H1 (cell line): Measurements from ENCODE around the gene CTNND2. TPM values are rescaled to one million over a fixed set of nuclear protein-coding genes. Genes with fewer than 3 reads are reported as not detected.

Experiments
- CTCF ChIA-PET: fragments of 300-600 bp; sonication (Branson Sonifier 250); formaldehyde crosslinking; loops from one replicate; lab custom pipeline; 2021; ENCODE audit not compliant: partially characterized antibody; lab: Charles Lee
- POLR2A ChIA-PET: fragments of 300-600 bp; sonication (Branson Sonifier 250); formaldehyde crosslinking; loops from one replicate; lab custom pipeline; 2021; ENCODE audit warnings: inconsistent platforms; ENCODE audit not compliant: partially characterized antibody; lab: Charles Lee
- DNase-seq, 2 experiments: peaks; one replicate each; pipeline versions ENCODE4 v3.0.0 to v3.0.0-alpha.2; 2010 to 2022; ENCODE audit warnings: low spot score in 2 of 2, low read depth in 1 of 2, mixed read lengths in 1 of 2
- FAIRE-seq: peaks from 2 replicates; lab custom pipeline; 2011; peaks lifted over from hg19 to GRCh38; lab: Jason Lieb, UNC
- H2AFZ ChIP-seq: 2 replicates; pipeline ENCODE4 v1.8.1; 2012; ENCODE audit warnings: low read length, inconsistent platforms
- H2AK5ac ChIP-seq: 2 replicates; pipeline ENCODE4 v1.6.1; 2013; ENCODE audit warnings: low read depth, low read length
- H2BK120ac ChIP-seq: replicated peaks from 2 replicates; pipeline ENCODE3; 2013; ENCODE audit warnings: low read depth, low read length, inconsistent platforms
- H2BK12ac ChIP-seq: 2 replicates; pipeline ENCODE4 v1.6.1; 2013; ENCODE audit warnings: low read depth, low read length
- H2BK15ac ChIP-seq: 2 replicates; pipeline ENCODE4 v1.6.1; 2013; ENCODE audit warnings: low read length
- H2BK20ac ChIP-seq: 2 replicates; pipeline ENCODE4 v1.6.1; 2013; ENCODE audit warnings: low read length
- H2BK5ac ChIP-seq: 2 replicates; pipeline ENCODE4 v1.6.1; 2013; ENCODE audit warnings: low read depth, low read length
- H3K14ac ChIP-seq: 2 replicates; pipeline ENCODE4 v1.6.1; 2013; ENCODE audit warnings: inconsistent platforms; ENCODE audit not compliant: insufficient read length
- H3K18ac ChIP-seq: 2 replicates; pipeline ENCODE4 v1.6.1; 2013; ENCODE audit warnings: low read length; ENCODE audit errors: extremely low read depth
- H3K23ac ChIP-seq: 2 replicates; pipeline ENCODE4 v1.6.1; 2013; ENCODE audit warnings: inconsistent platforms; ENCODE audit not compliant: insufficient read length
- H3K23me2 ChIP-seq: 2 replicates; pipeline ENCODE4 v1.6.1; 2013; ENCODE audit warnings: low read depth, low read length
- H3K27ac ChIP-seq: 2 replicates; pipeline ENCODE4 v1.6.1; 2011; ENCODE audit warnings: low read depth, low read length, inconsistent platforms
- H3K27me3 ChIP-seq, 4 experiments: replicated peaks in 1 of 4; 1 replicate in 1 of 4; 2 replicates in 3 of 4; pipeline versions ENCODE4 v1.6.1 to v1.8.1; 2011 to 2013; ENCODE audit warnings: low read length in 3 of 4, mild to moderate bottlenecking in 3 of 4, inconsistent platforms in 2 of 4, mixed read lengths in 2 of 4, moderate library complexity in 1 of 4; ENCODE audit not compliant: control insufficient read depth in 3 of 4, insufficient read depth in 3 of 4; ENCODE audit errors: extremely low read depth in 1 of 4
- H3K36me3 ChIP-seq, 4 experiments: 2 replicates each; pipeline versions ENCODE4 v1.6.1 to v1.8.1; 2011 to 2013; ENCODE audit warnings: mild to moderate bottlenecking in 4 of 4, low read length in 3 of 4, moderate library complexity in 2 of 4, control low read depth in 1 of 4, inconsistent platforms in 1 of 4; ENCODE audit not compliant: insufficient read depth in 4 of 4, control insufficient read depth in 2 of 4
- H3K4ac ChIP-seq: replicated peaks from 2 replicates; pipeline ENCODE3; 2013; ENCODE audit warnings: low read length, low read depth, mixed read lengths, inconsistent platforms; ENCODE audit not compliant: insufficient read length
- H3K4me1 ChIP-seq, 4 experiments: replicated peaks in 1 of 4; 1 replicate in 1 of 4; 2 replicates in 3 of 4; pipeline versions ENCODE4 v1.6.1 to v1.8.1; 2011 to 2013; ENCODE audit warnings: low read length in 3 of 4, inconsistent platforms in 2 of 4, mixed read lengths in 1 of 4; ENCODE audit not compliant: insufficient read depth in 4 of 4, control insufficient read depth in 3 of 4
- H3K4me2 ChIP-seq, 2 experiments: 2 replicates each; pipeline versions ENCODE4 v1.6.1 to v1.8.1; 2011 to 2013; ENCODE audit warnings: low read depth in 2 of 2, low read length in 2 of 2, control low read depth in 1 of 2, inconsistent platforms in 1 of 2, mild to moderate bottlenecking in 1 of 2; ENCODE audit not compliant: insufficient read depth in 1 of 2
- H3K4me3 ChIP-seq, 4 experiments: fragments of 200-600, 300-600 bp in 1 of 4; sonication (generic), shearing (Covaris generic), sonication (Bioruptor Twin) in 1 of 4; 2 replicates each; pipeline versions ENCODE4 v1.5.1 to v1.8.1; 2011 to 2016; ENCODE audit warnings: low read length in 4 of 4, low read depth in 3 of 4, control low read depth in 2 of 4, inconsistent platforms in 2 of 4, mild to moderate bottlenecking in 2 of 4, mixed read lengths in 1 of 4, moderate library complexity in 1 of 4; ENCODE audit not compliant: insufficient read depth in 2 of 4; ENCODE audit errors: extremely low read depth in 1 of 4
- H3K56ac ChIP-seq: replicated peaks from 2 replicates; pipeline ENCODE3; 2013; ENCODE audit warnings: low read depth, mild to moderate bottlenecking, mixed read lengths, low read length, inconsistent platforms; ENCODE audit not compliant: insufficient read length
- H3K79me1 ChIP-seq: 2 replicates; pipeline ENCODE4 v1.6.1; 2013; ENCODE audit warnings: low read depth, low read length, control low read depth
- H3K79me2 ChIP-seq, 2 experiments: 2 replicates each; pipeline versions ENCODE4 v1.6.1 to v1.8.1; 2012 to 2013; ENCODE audit warnings: low read length in 2 of 2, mild to moderate bottlenecking in 2 of 2, inconsistent platforms in 1 of 2; ENCODE audit not compliant: insufficient read depth in 2 of 2, control insufficient read depth in 1 of 2
- H3K9ac ChIP-seq, 4 experiments: replicated peaks in 1 of 4; 1 replicate in 1 of 4; 2 replicates in 3 of 4; pipeline versions ENCODE4 v1.6.1 to v1.8.1; 2011 to 2013; ENCODE audit warnings: low read depth in 3 of 4, low read length in 3 of 4, control low read depth in 2 of 4, mild to moderate bottlenecking in 2 of 4, moderate library complexity in 2 of 4, inconsistent platforms in 1 of 4; ENCODE audit errors: extremely low read depth in 1 of 4
- H3K9me3 ChIP-seq, 2 experiments: 2 replicates each; pipeline versions ENCODE4 v1.6.1 to v1.8.1; 2012 to 2013; ENCODE audit warnings: mild to moderate bottlenecking in 2 of 2, moderate library complexity in 2 of 2, control low read depth in 1 of 2, inconsistent platforms in 1 of 2, low read depth in 1 of 2, low read length in 1 of 2, mixed read lengths in 1 of 2; ENCODE audit not compliant: insufficient read depth in 2 of 2
- H4K20me1 ChIP-seq, 2 experiments: replicated peaks in 1 of 2; 2 replicates each; pipeline versions ENCODE3 to v1.8.1; 2011 to 2013; ENCODE audit warnings: inconsistent platforms in 2 of 2, low read length in 2 of 2, mild to moderate bottlenecking in 1 of 2; ENCODE audit not compliant: insufficient read depth in 2 of 2, control insufficient read depth in 1 of 2
- H4K5ac ChIP-seq: 2 replicates; pipeline ENCODE4 v1.6.1; 2013; ENCODE audit warnings: low read length, low read depth, mixed read lengths, inconsistent platforms; ENCODE audit not compliant: insufficient read length
- H4K8ac ChIP-seq: 2 replicates; pipeline ENCODE4 v1.8.0; 2013; ENCODE audit warnings: mild to moderate bottlenecking, moderate library complexity, low read length, inconsistent platforms; ENCODE audit not compliant: insufficient read depth; ENCODE audit errors: extremely low read depth
- H4K91ac ChIP-seq: replicated peaks from 2 replicates; pipeline ENCODE3; 2013; ENCODE audit warnings: low read length, mixed read lengths, inconsistent platforms; ENCODE audit not compliant: insufficient read length
- BACH1 ChIP-seq: IDR thresholded peaks from 2 replicates; pipeline ENCODE4 v1.6.1; 2012; ENCODE audit warnings: low read length, improper control_type of control experiment
- CBX8 ChIP-seq: fragments of 300-800, 300-1000 bp; sonication (generic); IDR thresholded peaks from 2 replicates; pipeline ENCODE4 v1.7.1; 2016; ENCODE audit warnings: low read depth, low read length, borderline replicate concordance
- EP300 ChIP-seq, 2 experiments: IDR thresholded peaks; 1 replicate in 1 of 2; 2 replicates in 1 of 2; pipeline ENCODE4 v1.6.1; 2011 to 2012; ENCODE audit warnings: low read depth in 2 of 2, low read length in 2 of 2, mild to moderate bottlenecking in 2 of 2, borderline replicate concordance in 1 of 2, inconsistent platforms in 1 of 2, moderate library complexity in 1 of 2
- RBBP5 ChIP-seq: IDR thresholded peaks from 2 replicates; pipeline ENCODE4 v1.7.1; 2012; ENCODE audit warnings: low read depth, mild to moderate bottlenecking, inconsistent platforms, low read length, moderate library complexity, borderline replicate concordance
- RNF2 ChIP-seq: fragments of 200-900, 300-1000 bp; sonication (generic); IDR thresholded peaks from 2 replicates; pipeline ENCODE4 v1.7.1; 2016; ENCODE audit warnings: borderline replicate concordance, low read depth, mild to moderate bottlenecking, antibody characterized with exemption, low read length; ENCODE audit not compliant: poor library complexity, severe bottlenecking; ENCODE audit errors: missing control alignments
- SP2 ChIP-seq: IDR thresholded peaks from 2 replicates; pipeline ENCODE4 v1.6.1; 2012; ENCODE audit warnings: mild to moderate bottlenecking, low read length, inconsistent platforms
- WGBS, 2 experiments: shearing (Covaris generic) in 1 of 2; methylation state at CpG; one replicate each; pipeline versions ENCODE4 v1.1.6 to v1.1.7; 2013 to 2015; ENCODE audit warnings: low lambda C conversion rate in 2 of 2, mixed read lengths in 2 of 2, inconsistent platforms in 1 of 2, low coverage in 1 of 2, missing lambda C conversion rate in 1 of 2; ENCODE audit not compliant: insufficient replicate concordance in 2 of 2, insufficient coverage in 1 of 2, insufficient read length in 1 of 2; ENCODE audit errors: extremely low coverage in 1 of 2, missing lambda C conversion rate in 1 of 2; 5-methylcytosine and 5-hydroxymethylcytosine counted together
- polyA plus RNA-seq, 7 experiments: library from polyadenylated mRNA; depleted of rRNA in 3 of 7; stranded (reverse) in 5 of 7; unstranded in 2 of 7; fragments of >200 nt in 5 of 7; fragments of 200-250 nt in 2 of 7; gene quantifications; 1 replicate in 5 of 7; 2 replicates in 1 of 7; 4 replicates in 1 of 7; pipeline versions ENCODE4 v1.2.1 to v1.2.3, GENCODE V29; 2011 to 2013; ENCODE audit warnings: missing spikeins in 2 of 7, mixed read lengths in 2 of 7
- total RNA-seq: library from RNA; stranded (reverse); fragmentation: NEBNext Ultra II Directional; extraction: Animal tissue kit (Norgen Biotek cat#: 25700); gene quantifications from 2 replicates; pipeline ENCODE4 v1.2.1, GENCODE V29; 2021

The CTNND2 gene
- total and polyA plus RNA-seq, 2 of the 8 experiments (the other 6 are each of a cell fraction or from before 2014, with no cell fraction given): 7.4 to 14.2 TPM

DNA sequence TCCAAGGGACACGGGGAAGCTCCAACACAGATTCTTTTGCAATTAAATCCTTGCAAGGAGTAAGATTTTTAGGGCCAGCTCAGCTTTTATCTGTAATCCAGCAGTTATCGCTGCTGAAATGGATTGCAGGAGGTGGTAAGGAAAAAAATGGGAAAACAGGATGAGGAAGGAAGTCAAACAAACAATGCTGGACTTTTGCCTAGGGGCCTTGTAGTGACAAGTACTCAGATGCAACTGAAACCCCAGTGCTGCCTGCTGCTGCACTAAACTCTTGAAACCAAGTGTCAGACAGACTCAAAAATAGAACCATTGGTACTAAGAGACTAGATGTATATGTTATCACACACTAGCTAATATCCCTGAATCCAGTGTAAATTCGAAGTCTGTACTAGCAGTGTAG is 309.2 kb downstream of the CTNND2 start:
- Histone ChIP-seq H3K79me2 (no peaks in the 10 kb centered on the region), H4K5ac (no peak overlapping the region), H2BK120ac (no peak overlapping the region), H3K23ac (no peak overlapping the region), H3K56ac (no peak overlapping the region), H3K23me2 (no peaks in the 10 kb centered on the region), H3K4me2 (no peak overlapping the region), H3K27ac (no peak overlapping the region), H2AFZ (no peak overlapping the region), H2BK15ac (no peak overlapping the region), H3K14ac (no peak overlapping the region), H3K9me3 (peaks cover 0 to 9% of the 10 kb centered on the region in 2 experiments; a peak in 1 of 4 replicates), H3K9ac (no peak overlapping the region), H4K91ac (no peak overlapping the region), H3K4me3 (no peak overlapping the region), H2BK20ac (no peak overlapping the region), H2AK5ac (no peak overlapping the region), H3K27me3 (no peaks in the 10 kb centered on the region), H2BK5ac (no peak overlapping the region), H4K8ac (no peak overlapping the region), H2BK12ac (no peak overlapping the region), H3K79me1 (no peaks in the 10 kb centered on the region), H3K36me3 (no peaks in the 10 kb centered on the region), H3K4ac (no peak overlapping the region), H4K20me1 (no peaks in the 10 kb centered on the region), H3K18ac (no peak overlapping the region), H3K4me1 (peaks cover 0 to 2% (median under 1%) of the 10 kb centered on the region in 4 experiments; a peak in 1 of 7 replicates)
- FAIRE-seq: no peak
- no peak for DNase-seq
- WGBS, 2 experiments: 79% methylated on average over 3 of the region's 3 CpGs; no CpG with 5 or more reads in 1 of the 2 experiments
- ChIA-PET POLR2A (no interaction called here), CTCF (no interaction called here)
- no peak for TF ChIP-seq RNF2
- TF ChIP-seq BACH1: no peak
- TF ChIP-seq RBBP5: no peak
- TF ChIP-seq EP300 (IDR thresholded peaks at IDR 0.05; ENCODE audit: borderline replicate concordance in 1 of 2, low read depth in 2 of 2, low read length in 2 of 2): no peak
- TF ChIP-seq SP2: no peak
- TF ChIP-seq CBX8: no peak
